Liver (tissue), 3 donors: ENCODE measurements around the gene TPRN.

Experiments
- CTCF ChIP-seq: fragments of 150-350 bp; IDR thresholded peaks from 2 replicates; pipeline ENCODE4 v1.5.1; 2017; ENCODE audit warnings: improper control_type of control experiment, low read depth, low read length; ENCODE audit not compliant: missing input control
- GABPA ChIP-seq, 2 donors: IDR thresholded peaks in 1 of 2; conservative IDR thresholded peaks in 1 of 2; 2 replicates each; pipeline ENCODE4 v1.6.1; 2016; ENCODE audit warnings: antibody characterized with exemption in 2 of 2, mild to moderate bottlenecking in 1 of 2, moderate library complexity in 1 of 2
- YY1 ChIP-seq: IDR thresholded peaks from 2 replicates; pipeline ENCODE4 v1.6.1; 2016; ENCODE audit warnings: antibody characterized with exemption, mild to moderate bottlenecking
- donor health status: healthy.
- donor health status: healthy.

- TF ChIP-seq GABPA (IDR thresholded peaks at IDR 0.05 in 1 of 2, conservative IDR thresholded peaks at IDR 0.05 in 1 of 2), result no peak
- no peak for TF ChIP-seq CTCF
- no peak for TF ChIP-seq YY1
Measured at GRCh38 chr9:137229903-137230704, 29.6 kb upstream of the TPRN start.
